GM12891 (cell line): ENCODE measurements around the gene H19.

Source experiments
- DNase-seq: peaks from one replicate; pipeline ENCODE4 v3.0.0; 2011; ENCODE audit warnings: low spot score; ENCODE audit not compliant: insufficient read length
- FAIRE-seq: peaks from 2 replicates; lab custom pipeline; 2011; peaks lifted over from hg19 to GRCh38; lab: Jason Lieb, UNC
- PAX5 ChIP-seq: IDR thresholded peaks from 2 replicates; pipeline ENCODE4 v1.6.1; 2011; ENCODE audit warnings: low read length, moderate library complexity, mild to moderate bottlenecking; ENCODE audit not compliant: insufficient read depth, severe bottlenecking
- POLR2A ChIP-seq: IDR thresholded peaks from 2 replicates; pipeline ENCODE4 v1.6.1; 2011; ENCODE audit warnings: low read depth, low read length, control low read depth
- POLR2AphosphoS5 ChIP-seq: IDR thresholded peaks from 2 replicates; pipeline ENCODE4 v1.6.1; 2011; ENCODE audit warnings: low read depth, low read length, control low read depth
- POU2F2 ChIP-seq: IDR thresholded peaks from 2 replicates; pipeline ENCODE4 v1.6.1; 2011; ENCODE audit warnings: low read depth, mild to moderate bottlenecking, control low read depth, low read length, moderate library complexity
- SPI1 ChIP-seq: IDR thresholded peaks from 2 replicates; pipeline ENCODE4 v1.6.1; 2011; ENCODE audit warnings: low read depth, low read length, control low read depth
- TAF1 ChIP-seq: IDR thresholded peaks from 2 replicates; pipeline ENCODE4 v1.6.1; 2011; ENCODE audit warnings: low read depth, low read length, control low read depth

H19 gene

GRCh38 chr11:1988174-1988573 is 9.5 kb downstream of the H19 start:
- DNase-seq (no peak), FAIRE-seq (no peak)
- no peak for TF ChIP-seq SPI1
- TF ChIP-seq PAX5 = no peak
- TF ChIP-seq POLR2A = no peak
- TF ChIP-seq POU2F2 = no peak
- TF ChIP-seq POLR2AphosphoS5 = no peak
- no peak for TF ChIP-seq TAF1

- FAIRE-seq (no peak), DNase-seq (no peak)
- no peak for TF ChIP-seq POLR2AphosphoS5
- no peak for TF ChIP-seq PAX5
- no peak for TF ChIP-seq SPI1
- no peak for TF ChIP-seq TAF1
- no peak for TF ChIP-seq POLR2A
- no peak for TF ChIP-seq POU2F2
Measured at GRCh38 chr11:1987024-1987423, 10.6 kb downstream of the H19 start.

- no peak for TF ChIP-seq TAF1
- TF ChIP-seq PAX5 = no peak
- no peak for TF ChIP-seq POLR2AphosphoS5
- no peak for TF ChIP-seq POU2F2
- no peak for TF ChIP-seq POLR2A
- no peak for TF ChIP-seq SPI1
- DNase-seq (no peak), FAIRE-seq (no peak)
Measured at GRCh38 chr11:1983601-1983961, 14.1 kb downstream of the H19 start.

- DNase-seq (no peak), FAIRE-seq (no peak)
- no peak for TF ChIP-seq POU2F2
- TF ChIP-seq POLR2AphosphoS5 = no peak
- TF ChIP-seq PAX5 = no peak
- TF ChIP-seq TAF1 = no peak
- no peak for TF ChIP-seq POLR2A
- no peak for TF ChIP-seq SPI1
Measured at GRCh38 chr11:1982873-1983600, 14.6 kb downstream of the H19 start.

- FAIRE-seq (no peak), DNase-seq (no peak)
- no peak for TF ChIP-seq POU2F2
- no peak for TF ChIP-seq TAF1
Measured at GRCh38 chr11:1979607-1980006, 18.0 kb downstream of the H19 start.

- no peak for DNase-seq
- FAIRE-seq = no peak
- no peak for TF ChIP-seq POLR2AphosphoS5
- TF ChIP-seq POLR2A = no peak
- TF ChIP-seq SPI1 = no peak
- no peak for TF ChIP-seq POU2F2
- TF ChIP-seq PAX5 = no peak
- no peak for TF ChIP-seq TAF1
Measured at GRCh38 chr11:1978720-1979473, 18.7 kb downstream of the H19 start.

GRCh38 chr11:1975185-1975584 is 22.5 kb downstream of the H19 start:
- no peak for DNase-seq
- FAIRE-seq = no peak
- no peak for TF ChIP-seq POU2F2
- TF ChIP-seq SPI1 = no peak

GRCh38 chr11:1970956-1971355 is 26.7 kb downstream of the H19 start:
- FAIRE-seq (no peak), DNase-seq (no peak)
- TF ChIP-seq PAX5 (no peak), TAF1 (no peak), POU2F2 (no peak), POLR2A (no peak), POLR2AphosphoS5 (no peak)

- TF ChIP-seq POLR2AphosphoS5 (no peak), SPI1 (no peak), POU2F2 (no peak), PAX5 (no peak), POLR2A (no peak), TAF1 (no peak)
- FAIRE-seq (no peak), DNase-seq (no peak)
Measured at GRCh38 chr11:1969776-1970175, 27.9 kb downstream of the H19 start.

- DNase-seq = no peak
- FAIRE-seq = no peak
- TF ChIP-seq TAF1 (no peak), SPI1 (no peak), POLR2AphosphoS5 (no peak), POLR2A (no peak), POU2F2 (no peak), PAX5 (no peak)
Measured at GRCh38 chr11:1969035-1969434, 28.6 kb downstream of the H19 start.
